ENCODE results near the gene LRP1.

GRCh38 chr12:57195186-57195585, 66.9 kb downstream of the LRP1 start:
- TF ChIP-seq CTCF (IDR thresholded peaks at IDR 0.05) (no peak), POLR2A (IDR thresholded peaks at IDR 0.05) (no peak)

Data from prostate gland (tissue), 2 donors.